ENCODE results near the gene DDI2.
"Not testable (repeated sequence)": the region's sequence is repeated elsewhere in the genome, so short reads cannot be mapped to it uniquely, and the experiment has no call there.

Gene DDI2

GRCh38 chr1:15698201-15698600, 80.9 kb downstream of the DDI2 start:
- Histone ChIP-seq H2AFZ (ENCODE audit: low read length) (no peak overlapping the region), H3K79me2 (ENCODE audit: insufficient read depth, low read length) (peaks cover 40% of the 10 kb centered on the region; the same call in 1 of the 2 replicates), H3K9me2 (replicated peaks; ENCODE audit: low read depth, low read length) (no peaks in the 10 kb centered on the region), H3K36me3 (ENCODE audit: insufficient read depth, low read length) (no peaks in the 10 kb centered on the region; the same call in 1 of the 2 replicates), H3K4me1 (ENCODE audit: insufficient read depth, low read length, poor library complexity, severe bottlenecking) (no peaks in the 10 kb centered on the region), H3F3A (ENCODE audit: low read depth) (no peaks in the 10 kb centered on the region), H3K4me2 (ENCODE audit: low read depth, low read length, poor library complexity, severe bottlenecking) (no peak overlapping the region), H3K4me3 (ENCODE audit: low read length, poor library complexity, severe bottlenecking) (no peak overlapping the region), H3K9me3 (ENCODE audit: insufficient read depth, low read depth, low read length) (no peaks in the 10 kb centered on the region), H4K20me1 (ENCODE audit: insufficient read depth, low read length, poor library complexity, severe bottlenecking) (peaks cover 4% of the 10 kb centered on the region), H3K9ac (ENCODE audit: low read depth, low read length, poor library complexity, severe bottlenecking) (no peak overlapping the region), H3K27me3 (ENCODE audit: insufficient read depth, low read length, poor library complexity, severe bottlenecking) (no peaks in the 10 kb centered on the region)
- TF ChIP-seq CTCF (conservative IDR thresholded peaks at IDR 0.05; ENCODE audit: low read length) (no peak), EZH2phosphoT487 (IDR thresholded peaks at IDR 0.05; ENCODE audit: borderline replicate concordance) (no peak)

GRCh38 chr1:15699321-15699720, 82.1 kb downstream of the DDI2 start:
- H3K27me3 ChIP-seq (ENCODE audit: insufficient read depth, low read length, poor library complexity, severe bottlenecking); H2AFZ ChIP-seq (ENCODE audit: low read length); H3K4me2 ChIP-seq (ENCODE audit: low read depth, low read length, poor library complexity, severe bottlenecking); H3K36me3 ChIP-seq (ENCODE audit: insufficient read depth, low read length); H4K20me1 ChIP-seq (ENCODE audit: insufficient read depth, low read length, poor library complexity, severe bottlenecking); H3K9me3 ChIP-seq (ENCODE audit: insufficient read depth, low read depth, low read length); H3K4me3 ChIP-seq (ENCODE audit: low read length, poor library complexity, severe bottlenecking); H3K4me1 ChIP-seq (ENCODE audit: insufficient read depth, low read length, poor library complexity, severe bottlenecking); H3K9ac ChIP-seq (ENCODE audit: low read depth, low read length, poor library complexity, severe bottlenecking); H3F3A ChIP-seq (ENCODE audit: low read depth); H3K9me2 ChIP-seq (replicated peaks; ENCODE audit: low read depth, low read length): not testable (repeated sequence)
- peaks cover 35% of the 10 kb centered on the region; the same call in 1 of the 2 replicates for H3K79me2 ChIP-seq (ENCODE audit: insufficient read depth, low read length)

- no peak overlapping the region for H3K9ac ChIP-seq (ENCODE audit: low read depth, low read length, poor library complexity, severe bottlenecking)
- TF ChIP-seq CTCF (conservative IDR thresholded peaks at IDR 0.05; ENCODE audit: low read length) (no peak), EZH2phosphoT487 (IDR thresholded peaks at IDR 0.05; ENCODE audit: borderline replicate concordance) (no peak)
- no peaks in the 10 kb centered on the region for H3K9me2 ChIP-seq (replicated peaks; ENCODE audit: low read depth, low read length)
- no peaks in the 10 kb centered on the region for H3F3A ChIP-seq (ENCODE audit: low read depth)
- H3K36me3 ChIP-seq (ENCODE audit: insufficient read depth, low read length): peaks cover 4% of the 10 kb centered on the region; the same call in 1 of the 2 replicates
- no peak overlapping the region for H3K4me3 ChIP-seq (ENCODE audit: low read length, poor library complexity, severe bottlenecking)
- no peaks in the 10 kb centered on the region for H3K4me1 ChIP-seq (ENCODE audit: insufficient read depth, low read length, poor library complexity, severe bottlenecking)
- H3K27me3 ChIP-seq (ENCODE audit: insufficient read depth, low read length, poor library complexity, severe bottlenecking): no peaks in the 10 kb centered on the region
- H2AFZ ChIP-seq (ENCODE audit: low read length): no peak overlapping the region
- peaks cover 35% of the 10 kb centered on the region; the same call in 1 of the 2 replicates for H3K79me2 ChIP-seq (ENCODE audit: insufficient read depth, low read length)
- H3K4me2 ChIP-seq (ENCODE audit: low read depth, low read length, poor library complexity, severe bottlenecking): no peak overlapping the region
- H4K20me1 ChIP-seq (ENCODE audit: insufficient read depth, low read length, poor library complexity, severe bottlenecking): peaks cover 4% of the 10 kb centered on the region
- no peaks in the 10 kb centered on the region for H3K9me3 ChIP-seq (ENCODE audit: insufficient read depth, low read depth, low read length)
Measured at GRCh38 chr1:15700508-15700907, 83.2 kb downstream of the DDI2 start.

GRCh38 chr1:15701784-15702183, 84.5 kb downstream of the DDI2 start:
- Histone ChIP-seq H3K4me1 (ENCODE audit: insufficient read depth, low read length, poor library complexity, severe bottlenecking) (no peaks in the 10 kb centered on the region), H3K9me3 (ENCODE audit: insufficient read depth, low read depth, low read length) (no peaks in the 10 kb centered on the region), H2AFZ (ENCODE audit: low read length) (no peak overlapping the region), H3K36me3 (ENCODE audit: insufficient read depth, low read length) (peaks cover 7% of the 10 kb centered on the region; the same call in 1 of the 2 replicates), H3K79me2 (ENCODE audit: insufficient read depth, low read length) (peaks cover 34% of the 10 kb centered on the region; the same call in 1 of the 2 replicates), H3F3A (ENCODE audit: low read depth) (no peaks in the 10 kb centered on the region), H3K4me3 (ENCODE audit: low read length, poor library complexity, severe bottlenecking) (no peak overlapping the region), H3K9me2 (replicated peaks; ENCODE audit: low read depth, low read length) (no peaks in the 10 kb centered on the region), H4K20me1 (ENCODE audit: insufficient read depth, low read length, poor library complexity, severe bottlenecking) (peaks cover 2% of the 10 kb centered on the region), H3K27me3 (ENCODE audit: insufficient read depth, low read length, poor library complexity, severe bottlenecking) (no peaks in the 10 kb centered on the region), H3K9ac (ENCODE audit: low read depth, low read length, poor library complexity, severe bottlenecking) (no peak overlapping the region), H3K4me2 (ENCODE audit: low read depth, low read length, poor library complexity, severe bottlenecking) (no peak overlapping the region)
- TF ChIP-seq EZH2phosphoT487 (IDR thresholded peaks at IDR 0.05; ENCODE audit: borderline replicate concordance) (no peak), CTCF (conservative IDR thresholded peaks at IDR 0.05; ENCODE audit: low read length) (no peak)

Measured in Loucy (cell line).